Subcutaneous abdominal adipose tissue (tissue), 5 donors: ENCODE measurements around the gene ALG13.
"Not testable (repeated sequence)": the region's sequence is repeated elsewhere in the genome, so short reads cannot be mapped to it uniquely, and the experiment has no call there.

Source experiments
- H3K27ac ChIP-seq: one replicate; pipeline ENCODE4 v1.7.0; 2013; ENCODE audit warnings: low read depth, mild to moderate bottlenecking, inconsistent platforms, low read length, moderate library complexity
- H3K27me3 ChIP-seq, 5 donors: one replicate each; pipeline ENCODE4 v1.7.0; 2013; ENCODE audit warnings: low read length in 5 of 5, inconsistent platforms in 1 of 5; ENCODE audit not compliant: control insufficient read depth in 5 of 5, insufficient read depth in 4 of 5
- H3K36me3 ChIP-seq, 5 donors: one replicate each; pipeline ENCODE4 v1.7.0; 2013; ENCODE audit warnings: low read length in 5 of 5; ENCODE audit not compliant: control insufficient read depth in 5 of 5, insufficient read depth in 5 of 5
- H3K4me1 ChIP-seq, 5 donors: one replicate each; pipeline ENCODE4 v1.7.0; 2013; ENCODE audit warnings: low read length in 5 of 5, mild to moderate bottlenecking in 3 of 5, moderate library complexity in 1 of 5; ENCODE audit not compliant: control insufficient read depth in 5 of 5, insufficient read depth in 5 of 5
- H3K4me3 ChIP-seq, 5 donors: one replicate each; pipeline ENCODE4 v1.7.0; 2013; ENCODE audit warnings: low read length in 5 of 5, low read depth in 1 of 5
- H3K9ac ChIP-seq, 5 donors: one replicate each; pipeline ENCODE4 v1.7.0; 2013; ENCODE audit warnings: low read length in 5 of 5, mild to moderate bottlenecking in 4 of 5, moderate library complexity in 3 of 5
- H3K9me3 ChIP-seq, 5 donors: one replicate each; pipeline ENCODE4 v1.7.0; 2013; ENCODE audit warnings: low read length in 5 of 5; ENCODE audit not compliant: control insufficient read depth in 5 of 5
- donor health status: healthy.
- donor health status: healthy.
- donor health status: healthy.
- donor health status: healthy.
- donor health status: healthy.

ALG13 gene

DNA sequence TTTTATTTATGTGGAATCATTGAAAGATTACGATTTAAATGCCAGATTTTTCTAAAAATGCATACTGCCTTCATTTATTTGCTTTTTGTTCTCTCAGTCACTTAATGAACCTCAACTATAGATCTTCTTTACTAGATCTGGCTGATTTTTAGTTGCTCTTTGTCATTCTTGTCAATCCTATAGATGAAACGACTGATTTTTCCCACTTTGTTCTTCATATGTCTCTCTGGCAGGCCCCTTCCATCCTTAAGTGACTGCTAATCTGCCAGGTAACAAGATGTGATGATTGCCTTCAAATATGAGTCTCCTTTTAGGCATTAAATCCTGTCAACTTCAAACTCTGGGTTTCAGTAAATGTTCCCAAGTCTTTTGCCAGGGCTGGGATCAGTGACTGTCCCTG, 61.0 kb downstream of the ALG13 start:
- Histone ChIP-seq H3K27ac (no peak overlapping the region), H3K4me1 (no peaks in the 10 kb centered on the region), H3K9me3 (no peaks in the 10 kb centered on the region), H3K4me3 (no peak overlapping the region), H3K9ac (no peak overlapping the region), H3K36me3 (peaks cover 16 to 62% (median 29%) of the 10 kb centered on the region in 5 donors), H3K27me3 (no peaks in the 10 kb centered on the region)

DNA sequence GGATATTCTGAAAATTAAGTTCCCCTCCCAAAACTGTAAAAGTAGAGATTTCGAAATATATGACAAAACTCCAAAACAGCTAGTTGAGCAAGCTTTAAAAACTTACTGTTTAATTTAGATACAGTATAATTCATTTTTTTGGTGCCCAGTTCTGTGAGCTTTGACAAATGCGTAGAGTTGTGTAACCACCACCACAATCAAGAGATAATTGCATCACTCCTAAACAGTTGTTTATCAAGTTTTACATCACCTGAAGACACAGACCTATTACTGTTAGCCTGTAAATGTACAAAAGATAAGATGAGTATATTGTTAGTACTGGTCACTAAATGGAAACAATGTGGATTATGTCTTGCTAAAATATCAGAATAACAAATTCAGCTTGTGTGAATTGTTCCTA, 62.3 kb downstream of the ALG13 start:
- peaks cover 9 to 54% (median 19%) of the 10 kb centered on the region in 5 donors for H3K36me3 ChIP-seq
- no peak overlapping the region for H3K9ac ChIP-seq
- H3K9me3 ChIP-seq, result no peaks in the 10 kb centered on the region
- H3K27ac ChIP-seq, result no peak overlapping the region
- no peak overlapping the region for H3K4me3 ChIP-seq
- no peaks in the 10 kb centered on the region for H3K4me1 ChIP-seq
- H3K27me3 ChIP-seq, result no peaks in the 10 kb centered on the region

DNA sequence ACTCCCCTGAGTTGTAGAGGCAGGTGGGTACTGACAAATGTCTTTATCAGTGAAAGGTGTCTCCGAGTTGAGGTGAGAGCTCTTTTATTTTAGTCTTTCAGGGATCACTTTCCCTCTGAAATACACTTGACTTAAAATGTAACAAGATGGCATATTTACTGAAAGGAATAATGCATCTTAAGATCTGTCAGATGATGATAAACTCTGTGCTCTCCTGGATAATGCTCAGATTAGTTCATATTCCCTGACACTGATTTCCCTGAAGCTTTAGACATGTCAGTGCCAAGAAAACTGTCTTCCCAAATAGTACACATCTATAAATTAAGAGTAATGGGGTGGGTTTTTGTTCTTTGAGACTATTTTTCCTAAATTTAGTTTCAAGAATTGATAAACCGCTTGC, 75.5 kb downstream of the ALG13 start:
- Histone ChIP-seq H3K27me3 (no peaks in the 10 kb centered on the region), H3K27ac (no peak overlapping the region), H3K4me1 (no peaks in the 10 kb centered on the region), H3K36me3 (peaks cover 0 to 22% (median 18%) of the 10 kb centered on the region in 5 donors), H3K4me3 (no peak overlapping the region), H3K9me3 (peaks cover 0 to 3% (median 0%) of the 10 kb centered on the region in 5 donors), H3K9ac (no peak overlapping the region)

DNA sequence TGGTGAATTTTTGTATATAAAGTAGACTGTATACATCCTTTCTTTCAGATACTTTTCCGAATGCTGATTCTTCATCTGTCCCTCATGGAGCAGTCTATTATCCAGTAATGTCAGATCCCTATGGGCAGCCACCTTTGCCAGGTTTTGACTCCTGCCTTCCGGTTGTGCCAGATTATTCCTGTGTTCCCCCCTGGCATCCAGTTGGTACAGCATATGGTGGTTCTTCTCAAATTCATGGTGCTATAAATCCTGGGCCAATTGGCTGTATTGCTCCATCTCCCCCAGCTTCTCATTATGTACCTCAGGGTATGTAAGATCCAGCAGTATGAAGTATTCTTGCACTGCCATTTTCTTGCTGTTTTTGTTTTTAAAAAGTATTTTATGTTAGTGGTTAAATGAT, 78.7 kb downstream of the ALG13 start:
- no peak overlapping the region for H3K9ac ChIP-seq
- no peak overlapping the region for H3K4me3 ChIP-seq
- H3K27ac ChIP-seq, result no peak overlapping the region
- H3K4me1 ChIP-seq, result no peaks in the 10 kb centered on the region
- no peaks in the 10 kb centered on the region for H3K9me3 ChIP-seq
- no peaks in the 10 kb centered on the region for H3K27me3 ChIP-seq
- H3K36me3 ChIP-seq, result peaks cover 0 to 20% (median 17%) of the 10 kb centered on the region in 5 donors

DNA sequence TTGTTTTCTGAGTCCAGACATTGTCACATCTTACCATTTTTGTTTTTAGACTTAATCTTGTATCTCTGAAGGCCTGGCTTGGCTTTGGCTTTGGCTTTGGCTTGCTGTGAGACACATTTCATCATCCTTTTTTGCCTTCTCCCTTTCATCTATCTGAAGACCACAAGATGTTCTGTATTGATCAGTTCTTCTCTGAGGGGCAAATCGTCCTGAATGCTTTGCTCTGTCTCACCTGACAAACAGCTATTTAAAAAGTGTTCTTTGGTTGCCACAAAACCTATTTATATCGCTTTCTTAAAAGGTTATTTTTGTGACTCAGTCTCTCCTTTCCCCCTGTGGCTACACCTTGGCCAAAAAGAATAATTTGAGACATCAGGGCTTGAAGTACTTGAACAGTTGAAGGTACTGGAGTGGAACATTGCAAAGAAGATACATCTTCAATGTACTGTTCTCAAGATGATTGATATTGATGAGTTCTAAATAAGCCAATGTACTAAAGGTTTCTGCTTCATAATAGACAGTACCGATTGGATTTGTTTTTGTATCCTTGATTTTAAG, 80.7 kb downstream of the ALG13 start:
- Histone ChIP-seq H3K4me3 (no peak overlapping the region), H3K4me1 (no peaks in the 10 kb centered on the region), H3K27ac (no peak overlapping the region), H3K9ac (no peak overlapping the region), H3K9me3 (no peaks in the 10 kb centered on the region), H3K36me3 (peaks cover 3 to 26% (median 19%) of the 10 kb centered on the region in 5 donors), H3K27me3 (no peaks in the 10 kb centered on the region)

DNA sequence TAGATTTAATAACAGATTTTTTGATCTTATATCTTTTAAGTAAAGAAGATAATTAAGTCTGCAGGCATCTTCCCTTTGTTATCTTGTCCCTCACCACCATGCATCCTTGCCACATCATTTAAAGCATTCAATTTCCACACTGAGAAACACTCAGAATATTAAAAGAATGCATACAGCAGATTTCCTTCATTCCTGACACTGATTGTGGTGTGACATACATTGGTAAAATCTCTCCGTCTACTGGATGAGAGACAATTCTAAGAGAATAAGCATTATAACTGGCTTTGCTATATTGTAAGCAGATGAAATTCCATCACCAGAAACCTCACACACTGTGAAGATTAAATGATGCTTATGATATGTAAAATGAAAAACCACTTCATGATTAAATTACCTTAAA, 97.6 kb downstream of the ALG13 start:
- Histone ChIP-seq H3K4me3 (no peak overlapping the region), H3K4me1 (no peaks in the 10 kb centered on the region), H3K27me3 (peaks cover 0 to 5% (median 3%) of the 10 kb centered on the region in 5 donors), H3K27ac (no peak overlapping the region), H3K36me3 (peaks cover 0 to 4% (median 0%) of the 10 kb centered on the region in 5 donors), H3K9me3 (no peaks in the 10 kb centered on the region), H3K9ac (no peak overlapping the region)

DNA sequence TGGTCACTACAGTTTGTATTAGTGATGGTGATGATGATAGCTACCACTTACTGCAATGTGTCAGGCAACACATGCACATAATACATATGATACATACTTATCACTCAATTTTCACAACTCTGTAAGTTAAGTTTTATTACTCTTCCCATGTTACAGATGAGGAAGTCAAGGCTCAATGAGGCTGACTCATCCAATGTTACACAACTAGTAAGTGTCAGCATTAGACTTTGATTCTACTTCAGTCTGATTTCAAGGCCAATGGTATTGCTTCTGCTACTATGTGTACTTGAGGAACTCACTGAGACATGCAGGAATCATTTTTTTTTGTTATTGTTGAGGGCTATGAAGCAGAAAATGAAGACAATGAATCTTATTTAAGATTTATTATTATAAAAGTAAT, 98.6 kb downstream of the ALG13 start:
- H3K9me3 ChIP-seq, result no peaks in the 10 kb centered on the region
- H3K4me3 ChIP-seq, result no peak overlapping the region
- H3K27me3 ChIP-seq, result peaks cover 0 to 5% (median 3%) of the 10 kb centered on the region in 5 donors
- no peaks in the 10 kb centered on the region for H3K4me1 ChIP-seq
- peaks cover 0 to 4% (median 0%) of the 10 kb centered on the region in 5 donors for H3K36me3 ChIP-seq
- H3K9ac ChIP-seq, result no peak overlapping the region
- H3K27ac ChIP-seq, result no peak overlapping the region

DNA sequence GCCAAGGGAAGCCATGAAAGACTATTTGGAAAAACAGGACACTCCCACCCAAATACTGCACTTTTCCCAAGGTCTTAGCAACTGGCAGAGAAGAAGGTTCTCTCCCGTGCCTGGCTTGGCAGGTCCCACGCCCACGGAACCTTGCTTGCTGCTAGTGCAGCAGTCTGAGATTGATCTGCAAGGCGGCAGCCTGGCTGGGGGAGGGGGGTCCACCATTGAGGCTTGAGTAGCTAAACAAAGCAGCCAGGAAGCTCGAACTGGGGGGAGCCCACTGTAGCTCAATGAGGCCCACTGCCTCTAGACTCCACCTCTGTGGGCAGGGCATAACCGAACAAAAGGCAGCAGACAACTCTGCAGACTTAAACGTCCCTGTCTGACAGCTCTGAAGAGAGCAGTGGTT, 103.7 kb downstream of the ALG13 start:
- peaks cover 0 to 2% (median 0%) of the 10 kb centered on the region in 5 donors for H3K27me3 ChIP-seq
- H3K36me3 ChIP-seq, result peaks cover 0 to 4% (median 0%) of the 10 kb centered on the region in 5 donors
- peaks cover 0 to 3% (median 0%) of the 10 kb centered on the region in 5 donors for H3K9me3 ChIP-seq
- H3K4me1 ChIP-seq, result no peaks in the 10 kb centered on the region
- H3K27ac ChIP-seq, result no peak overlapping the region
- H3K9ac ChIP-seq, result no peak overlapping the region
- H3K4me3 ChIP-seq, result no peak overlapping the region

DNA sequence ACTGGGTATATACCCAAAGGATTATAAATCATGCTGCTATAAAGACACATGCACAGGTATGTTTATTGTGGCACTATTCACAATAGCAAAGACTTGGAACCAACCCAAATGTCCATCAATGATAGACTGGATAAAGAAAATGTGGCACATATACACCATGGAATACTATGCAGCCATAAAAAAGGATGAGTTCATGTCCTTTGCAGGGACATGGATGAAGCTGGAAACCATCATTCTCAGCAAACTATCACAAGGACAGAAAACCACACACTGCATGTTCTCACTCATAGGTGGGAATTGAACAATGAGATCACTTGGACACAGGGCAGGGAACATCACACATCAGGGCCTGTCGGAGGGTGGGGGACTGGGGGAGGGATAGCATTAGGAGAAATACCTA, 109.1 kb downstream of the ALG13 start:
- H3K4me3 ChIP-seq, H3K4me1 ChIP-seq, H3K27me3 ChIP-seq, H3K27ac ChIP-seq, H3K9ac ChIP-seq, H3K36me3 ChIP-seq: not testable (repeated sequence)
- peaks cover 0 to 19% (median 15%) of the 10 kb centered on the region in 5 donors for H3K9me3 ChIP-seq
